SK-N-SH (cell line): ENCODE data around the gene RREB1. TPM values are rescaled to one million over a fixed set of nuclear protein-coding genes. Genes with fewer than 3 reads are reported as not detected.

Experiments
- CTCF ChIA-PET: fragments of 300-600, 350-600 bp; formaldehyde crosslinking; extraction: SDS; loops from one replicate; lab custom pipeline; 2021; lab: Yijun Ruan, JAX
- POLR2A ChIA-PET: fragments of 350-600 bp; sonication (Branson Sonifier 250); formaldehyde crosslinking; extraction: SDS; loops from one replicate; lab custom pipeline; 2020; ENCODE audit warnings: antibody characterized with exemption, inconsistent platforms; lab: Yijun Ruan, JAX
- DNase-seq: peaks from one replicate; pipeline ENCODE4 v3.0.0; 2012
- H2AFZ ChIP-seq: fragments of 200-600 bp; sonication (generic); 2 replicates; pipeline ENCODE4 v1.8.1; 2016; ENCODE audit warnings: antibody characterized with exemption, mild to moderate bottlenecking, low read depth
- H3F3A ChIP-seq: fragments of 200-600 bp; sonication (generic); replicated peaks from 2 replicates; pipeline ENCODE3; 2016; ENCODE audit warnings: antibody characterized with exemption, mild to moderate bottlenecking; ENCODE audit not compliant: insufficient read depth
- H3K27ac ChIP-seq, 2 experiments: fragments of 200-500 bp in 1 of 2; fragments of 200-600 bp in 1 of 2; sonication (Bioruptor generic) in 1 of 2; sonication (generic), shearing (Covaris generic) in 1 of 2; 2 replicates each; pipeline versions ENCODE4 v1.5.1 to v1.6.1; 2014 to 2016; ENCODE audit warnings: low read depth in 2 of 2, inconsistent platforms in 1 of 2, low read length in 1 of 2, mild to moderate bottlenecking in 1 of 2, mixed read lengths in 1 of 2
- H3K27me3 ChIP-seq: fragments of 200-600 bp; sonication (generic), shearing (Covaris generic); 2 replicates; pipeline ENCODE4 v1.6.1; 2016; ENCODE audit warnings: mixed run types; ENCODE audit not compliant: insufficient read depth
- H3K36me3 ChIP-seq, 2 experiments: fragments of 200-500 bp in 1 of 2; fragments of 200-600 bp in 1 of 2; sonication (Bioruptor generic) in 1 of 2; sonication (generic) in 1 of 2; replicated peaks in 1 of 2; 2 replicates each; pipeline versions ENCODE3 to v1.5.1; 2014 to 2016; ENCODE audit warnings: low read length in 1 of 2, mild to moderate bottlenecking in 1 of 2; ENCODE audit not compliant: insufficient read depth in 2 of 2, control insufficient read depth in 1 of 2
- H3K4me1 ChIP-seq, 2 experiments: fragments of 200-500 bp in 1 of 2; fragments of 200-600 bp in 1 of 2; sonication (Bioruptor generic) in 1 of 2; sonication (generic), shearing (Covaris generic) in 1 of 2; 2 replicates each; pipeline versions ENCODE4 v1.5.1 to v1.6.1; 2014 to 2016; ENCODE audit warnings: low read depth in 1 of 2, low read length in 1 of 2, mixed run types in 1 of 2; ENCODE audit not compliant: insufficient read depth in 2 of 2, control insufficient read depth in 1 of 2
- H3K4me2 ChIP-seq: fragments of 200-600 bp; sonication (generic), shearing (Covaris generic); 2 replicates; pipeline ENCODE4 v1.6.1; 2017; ENCODE audit warnings: mixed run types
- H3K4me3 ChIP-seq, 2 experiments: fragments of 200-500 bp in 1 of 2; fragments of 200-600 bp in 1 of 2; sonication (Bioruptor generic) in 1 of 2; sonication (generic), shearing (Covaris generic) in 1 of 2; 2 replicates each; pipeline versions ENCODE4 v1.5.1 to v1.8.1; 2014 to 2016; ENCODE audit warnings: low read depth in 2 of 2, inconsistent platforms in 1 of 2, low read length in 1 of 2, mild to moderate bottlenecking in 1 of 2, mixed read lengths in 1 of 2, moderate library complexity in 1 of 2
- H3K79me2 ChIP-seq: fragments of 200-600 bp; sonication (generic); 2 replicates; pipeline ENCODE4 v1.8.1; 2017; ENCODE audit warnings: mild to moderate bottlenecking; ENCODE audit not compliant: insufficient read depth
- H3K9ac ChIP-seq: fragments of 200-600 bp; sonication (generic); 2 replicates; pipeline ENCODE4 v1.6.1; 2017; ENCODE audit warnings: mixed run types
- H3K9me2 ChIP-seq: fragments of 200-600 bp; sonication (generic); 2 replicates; pipeline ENCODE4 v1.6.1; 2017; ENCODE audit warnings: mixed run types
- H3K9me3 ChIP-seq: fragments of 200-600 bp; sonication (generic); 2 replicates; pipeline ENCODE4 v1.6.1; 2017; ENCODE audit warnings: mixed run types, mild to moderate bottlenecking, moderate library complexity
- H4K20me1 ChIP-seq: fragments of 200-600 bp; sonication (generic); 2 replicates; pipeline ENCODE4 v1.6.1; 2017; ENCODE audit warnings: mild to moderate bottlenecking, mixed run types; ENCODE audit not compliant: insufficient read depth
- CHD2 ChIP-seq: fragments of 150-350 bp; IDR thresholded peaks from 2 replicates; pipeline ENCODE4 v1.6.1; 2018; ENCODE audit warnings: low read length; ENCODE audit not compliant: partially characterized antibody
- CTCF ChIP-seq: fragments of 200-600 bp; sonication (generic); IDR thresholded peaks from 2 replicates; pipeline ENCODE4 v1.6.1; 2017; ENCODE audit warnings: antibody characterized with exemption, mild to moderate bottlenecking, moderate library complexity
- ELF1 ChIP-seq: IDR thresholded peaks from 2 replicates; pipeline ENCODE4 v1.4.0; 2012
- EP300 ChIP-seq, 2 experiments: IDR thresholded peaks; 2 replicates each; pipeline versions ENCODE4 v1.4.0 to v1.6.1; 2012; ENCODE audit warnings: borderline replicate concordance in 1 of 2, low read depth in 1 of 2, low read length in 1 of 2
- FOXM1 ChIP-seq: IDR thresholded peaks from 2 replicates; pipeline ENCODE4 v1.4.0; 2012; ENCODE audit warnings: low read depth, mild to moderate bottlenecking
- JUND ChIP-seq: IDR thresholded peaks from 2 replicates; pipeline ENCODE4 v1.4.0; 2012
- MEF2A ChIP-seq: IDR thresholded peaks from 2 replicates; pipeline ENCODE4 v1.4.0; 2012; ENCODE audit warnings: low read depth, borderline replicate concordance
- MXI1 ChIP-seq: IDR thresholded peaks from 2 replicates; pipeline ENCODE4 v1.6.1; 2012; ENCODE audit warnings: mild to moderate bottlenecking, low read depth, low read length, improper control_type of control experiment
- POLR2AphosphoS5 ChIP-seq: IDR thresholded peaks from 2 replicates; pipeline ENCODE4 v1.6.1; 2012; ENCODE audit warnings: low read depth, low read length
- RCOR1 ChIP-seq: fragments of 150-350 bp; IDR thresholded peaks from 2 replicates; pipeline ENCODE4 v1.6.1; 2017; ENCODE audit warnings: antibody characterized with exemption, low read length
- REST ChIP-seq: IDR thresholded peaks from 2 replicates; pipeline ENCODE4 v1.6.1; 2012; ENCODE audit warnings: mild to moderate bottlenecking, low read depth, low read length, moderate library complexity
- RFX5 ChIP-seq: IDR thresholded peaks from 2 replicates; pipeline ENCODE4 v1.6.1; 2012; ENCODE audit warnings: mild to moderate bottlenecking, improper control_type of control experiment, low read length
- RXRA ChIP-seq: IDR thresholded peaks from 2 replicates; pipeline ENCODE4 v1.4.0; 2012; ENCODE audit warnings: low read depth, mild to moderate bottlenecking, borderline replicate concordance
- SIN3A ChIP-seq: IDR thresholded peaks from 2 replicates; pipeline ENCODE4 v1.6.1; 2012; ENCODE audit warnings: low read depth, mild to moderate bottlenecking, low read length, moderate library complexity, borderline replicate concordance
- TAF1 ChIP-seq: IDR thresholded peaks from 2 replicates; pipeline ENCODE4 v1.6.1; 2012; ENCODE audit warnings: low read depth, mild to moderate bottlenecking, low read length, moderate library complexity, borderline replicate concordance
- TEAD4 ChIP-seq: IDR thresholded peaks from 2 replicates; pipeline ENCODE4 v1.4.0; 2012; ENCODE audit warnings: mild to moderate bottlenecking, borderline replicate concordance; ENCODE audit not compliant: insufficient read depth
- YY1 ChIP-seq: IDR thresholded peaks from 2 replicates; pipeline ENCODE4 v1.4.0; 2012; ENCODE audit warnings: low read depth, mild to moderate bottlenecking
- polyA plus RNA-seq, 3 experiments: library from polyadenylated mRNA; depleted of rRNA; stranded (reverse); fragments of >200 nt; gene quantifications; 2 replicates each; pipeline ENCODE4 v1.2.3, GENCODE V29; 2012
- TF ChIP-seq, protein P1 (sequence below): IDR thresholded peaks from 2 replicates; pipeline ENCODE4 v1.4.0; 2012; ENCODE audit warnings: low read depth
- TF ChIP-seq, protein P2 (sequence below): IDR thresholded peaks from 2 replicates; pipeline ENCODE4 v1.4.0; 2012; ENCODE audit warnings: low read depth, borderline replicate concordance
- TF ChIP-seq, protein P3 (sequence below): fragments of 150-350 bp; IDR thresholded peaks from 2 replicates; pipeline ENCODE4 v1.6.1; 2016; ENCODE audit warnings: mild to moderate bottlenecking, low read depth, low read length

RREB1 gene
- polyA plus RNA-seq, 1 of the 3 experiments (the other 2 are of a cell fraction), result 2.0 TPM

DNA sequence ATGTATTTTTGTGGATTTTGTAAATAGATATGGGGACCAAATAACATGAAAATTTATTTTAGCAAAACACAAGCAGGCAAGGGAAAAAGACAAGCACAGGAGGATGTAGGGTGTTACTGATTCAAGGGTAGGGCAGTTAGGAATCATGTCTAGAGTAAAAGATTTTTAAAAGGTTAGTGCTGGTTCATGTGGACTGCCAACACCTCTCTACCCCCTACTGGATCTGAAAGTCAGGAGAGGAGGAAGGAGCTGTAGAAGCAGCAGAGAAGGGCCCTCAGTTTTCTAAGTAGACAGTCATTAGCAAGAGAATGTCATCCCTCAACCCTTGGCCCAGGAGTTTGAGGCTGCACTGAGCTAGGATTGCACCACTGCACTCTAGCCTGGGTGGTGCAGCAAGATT, 95.2 kb downstream of the RREB1 start:
- Histone ChIP-seq H3K4me3 (no peak overlapping the region), H2AFZ (no peak overlapping the region), H3K27ac (no peak overlapping the region), H3K27me3 (no peaks in the 10 kb centered on the region), H3K9me3 (no peaks in the 10 kb centered on the region), H3K4me1 (no peaks in the 10 kb centered on the region), H3K79me2 (no peaks in the 10 kb centered on the region; the same call in 1 of the 2 replicates), H4K20me1 (no peaks in the 10 kb centered on the region), H3K9ac (no peak overlapping the region), H3K36me3 (peaks cover 4 to 7% of the 10 kb centered on the region in 2 experiments), H3K9me2 (no peaks in the 10 kb centered on the region), H3K4me2 (no peak overlapping the region), H3F3A (no peaks in the 10 kb centered on the region)
- no peak for TF ChIP-seq EP300 (IDR thresholded peaks at IDR 0.05; ENCODE audit: borderline replicate concordance in 1 of 2, low read depth in 1 of 2, low read length in 1 of 2)
- TF ChIP-seq JUND, result no peak
- no peak for TF ChIP-seq RXRA
- no peak for TF ChIP-seq REST
- no peak for TF ChIP-seq FOXM1
- TF ChIP-seq, protein P1, sequence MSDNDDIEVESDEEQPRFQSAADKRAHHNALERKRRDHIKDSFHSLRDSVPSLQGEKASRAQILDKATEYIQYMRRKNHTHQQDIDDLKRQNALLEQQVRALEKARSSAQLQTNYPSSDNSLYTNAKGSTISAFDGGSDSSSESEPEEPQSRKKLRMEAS, result no peak
- TF ChIP-seq CHD2, result no peak
- TF ChIP-seq, protein P2, sequence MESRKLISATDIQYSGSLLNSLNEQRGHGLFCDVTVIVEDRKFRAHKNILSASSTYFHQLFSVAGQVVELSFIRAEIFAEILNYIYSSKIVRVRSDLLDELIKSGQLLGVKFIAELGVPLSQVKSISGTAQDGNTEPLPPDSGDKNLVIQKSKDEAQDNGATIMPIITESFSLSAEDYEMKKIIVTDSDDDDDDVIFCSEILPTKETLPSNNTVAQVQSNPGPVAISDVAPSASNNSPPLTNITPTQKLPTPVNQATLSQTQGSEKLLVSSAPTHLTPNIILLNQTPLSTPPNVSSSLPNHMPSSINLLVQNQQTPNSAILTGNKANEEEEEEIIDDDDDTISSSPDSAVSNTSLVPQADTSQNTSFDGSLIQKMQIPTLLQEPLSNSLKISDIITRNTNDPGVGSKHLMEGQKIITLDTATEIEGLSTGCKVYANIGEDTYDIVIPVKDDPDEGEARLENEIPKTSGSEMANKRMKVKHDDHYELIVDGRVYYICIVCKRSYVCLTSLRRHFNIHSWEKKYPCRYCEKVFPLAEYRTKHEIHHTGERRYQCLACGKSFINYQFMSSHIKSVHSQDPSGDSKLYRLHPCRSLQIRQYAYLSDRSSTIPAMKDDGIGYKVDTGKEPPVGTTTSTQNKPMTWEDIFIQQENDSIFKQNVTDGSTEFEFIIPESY, result no peak
- TF ChIP-seq TAF1, result no peak
- TF ChIP-seq SIN3A, result no peak
- no peak for TF ChIP-seq MEF2A
- TF ChIP-seq RCOR1, result no peak
- no peak for TF ChIP-seq CTCF
- TF ChIP-seq POLR2AphosphoS5, result no peak
- TF ChIP-seq MXI1, result no peak
- no peak for TF ChIP-seq RFX5
- TF ChIP-seq ELF1, result no peak
- no peak for TF ChIP-seq TEAD4
- TF ChIP-seq, protein P3, sequence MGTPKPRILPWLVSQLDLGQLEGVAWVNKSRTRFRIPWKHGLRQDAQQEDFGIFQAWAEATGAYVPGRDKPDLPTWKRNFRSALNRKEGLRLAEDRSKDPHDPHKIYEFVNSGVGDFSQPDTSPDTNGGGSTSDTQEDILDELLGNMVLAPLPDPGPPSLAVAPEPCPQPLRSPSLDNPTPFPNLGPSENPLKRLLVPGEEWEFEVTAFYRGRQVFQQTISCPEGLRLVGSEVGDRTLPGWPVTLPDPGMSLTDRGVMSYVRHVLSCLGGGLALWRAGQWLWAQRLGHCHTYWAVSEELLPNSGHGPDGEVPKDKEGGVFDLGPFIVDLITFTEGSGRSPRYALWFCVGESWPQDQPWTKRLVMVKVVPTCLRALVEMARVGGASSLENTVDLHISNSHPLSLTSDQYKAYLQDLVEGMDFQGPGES, result no peak
- TF ChIP-seq YY1, result no peak
- CTCF ChIA-PET, result no interaction called here
- DNase-seq, result no peak
- POLR2A ChIA-PET, result no interaction called here
